CD4-positive, alpha-beta T cell (primary cell): ENCODE data around the gene SLC22A7. TPM values are rescaled to one million over a fixed set of nuclear protein-coding genes. Genes with fewer than 3 reads are reported as not detected.

ENCODE experiments used
- ATAC-seq: fragments of 200-7000 bp; cut with Tn5 transposase; one replicate; pipeline ENCODE4 v1.10.0; 2022; ENCODE audit warnings: mild to moderate bottlenecking; ENCODE audit not compliant: poor library complexity
- CTCF ChIA-PET: fragments of 350-600 bp; sonication (Branson Sonifier 250); formaldehyde crosslinking; loops from one replicate; lab custom pipeline; 2021; ENCODE audit warnings: antibody characterized with exemption, inconsistent platforms; lab: Charles Lee
- POLR2A ChIA-PET: fragments of 350-600 bp; sonication (Branson Sonifier 250); formaldehyde crosslinking; loops from one replicate; lab custom pipeline; 2021; ENCODE audit warnings: antibody characterized with exemption, inconsistent platforms; lab: Charles Lee
- DNase-seq, 14 experiments: peaks; one replicate each; pipeline ENCODE4 v3.0.0-alpha.2; 2013 to 2020; ENCODE audit warnings: mixed read lengths in 2 of 14
- H3K27ac ChIP-seq, 2 donors: one replicate each; pipeline versions ENCODE4 v1.5.1 to v1.7.0; 2013; ENCODE audit warnings: low read length in 2 of 2, low read depth in 1 of 2, mild to moderate bottlenecking in 1 of 2
- H3K27me3 ChIP-seq, 2 experiments: 1 replicate in 1 of 2; 2 replicates in 1 of 2; pipeline versions ENCODE4 v1.6.1 to v1.7.0; 2013; ENCODE audit warnings: low read length in 2 of 2, control low read depth in 1 of 2, mild to moderate bottlenecking in 1 of 2, moderate library complexity in 1 of 2; ENCODE audit not compliant: insufficient read depth in 2 of 2, control insufficient read depth in 1 of 2
- H3K36me3 ChIP-seq: one replicate; pipeline ENCODE4 v1.6.1; 2013; ENCODE audit warnings: low read length, control low read depth; ENCODE audit not compliant: insufficient read depth
- H3K4me1 ChIP-seq: one replicate; pipeline ENCODE4 v1.6.1; 2013; ENCODE audit warnings: low read length, control low read depth; ENCODE audit not compliant: insufficient read depth
- H3K4me3 ChIP-seq: one replicate; pipeline ENCODE4 v1.5.1; 2013; ENCODE audit warnings: mild to moderate bottlenecking, low read length, moderate library complexity
- H3K9me3 ChIP-seq, 2 experiments: 1 replicate in 1 of 2; 2 replicates in 1 of 2; pipeline versions ENCODE4 v1.6.1 to v1.7.0; 2013; ENCODE audit warnings: low read length in 2 of 2, mild to moderate bottlenecking in 2 of 2, control low read depth in 1 of 2, moderate library complexity in 1 of 2; ENCODE audit not compliant: control insufficient read depth in 1 of 2, insufficient read depth in 1 of 2
- H3K27ac Mint-ChIP-seq: one replicate; pipeline ENCODE4 v1.8.0; 2020; ENCODE audit warnings: mixed read lengths
- H3K27me3 Mint-ChIP-seq: one replicate; pipeline ENCODE4 v1.8.0; 2021; ENCODE audit warnings: mixed read lengths
- H3K36me3 Mint-ChIP-seq: one replicate; pipeline ENCODE4 v1.8.0; 2021; ENCODE audit warnings: low read depth, mixed read lengths
- H3K4me1 Mint-ChIP-seq: one replicate; pipeline ENCODE4 v1.8.0; 2021; ENCODE audit warnings: low read depth, mixed read lengths
- H3K4me3 Mint-ChIP-seq: one replicate; pipeline ENCODE4 v1.8.0; 2020; ENCODE audit warnings: mild to moderate bottlenecking, mixed read lengths
- H3K9me3 Mint-ChIP-seq: one replicate; pipeline ENCODE4 v1.8.0; 2020; ENCODE audit warnings: mixed read lengths
- CTCF ChIP-seq: fragments of 200-600 bp; IDR thresholded peaks from one replicate; pipeline ENCODE4 v1.8.0; 2022; ENCODE audit warnings: antibody characterized with exemption, mild to moderate bottlenecking
- intact Hi-C, 2 experiments: fragments of 100-400 bp; cut with DNase I in 1 of 2; cut with micrococcal nuclease in 1 of 2; formaldehyde crosslinking; loops; one replicate each; pipeline versions ENCODE4 v1.15.1 to v1.9.0; 2023 to 2025; cut with DNase I, micrococcal nuclease
- total RNA-seq, 174 experiments: library from RNA in 2 of 174; stranded (reverse) in 2 of 174; gene quantifications; one replicate each; pipeline ENCODE4 v1.2.3 and lab custom pipeline; 2021 to 2026

Gene SLC22A7
- total RNA-seq, 2 experiments from 2014 or later, result not detected

DNA sequence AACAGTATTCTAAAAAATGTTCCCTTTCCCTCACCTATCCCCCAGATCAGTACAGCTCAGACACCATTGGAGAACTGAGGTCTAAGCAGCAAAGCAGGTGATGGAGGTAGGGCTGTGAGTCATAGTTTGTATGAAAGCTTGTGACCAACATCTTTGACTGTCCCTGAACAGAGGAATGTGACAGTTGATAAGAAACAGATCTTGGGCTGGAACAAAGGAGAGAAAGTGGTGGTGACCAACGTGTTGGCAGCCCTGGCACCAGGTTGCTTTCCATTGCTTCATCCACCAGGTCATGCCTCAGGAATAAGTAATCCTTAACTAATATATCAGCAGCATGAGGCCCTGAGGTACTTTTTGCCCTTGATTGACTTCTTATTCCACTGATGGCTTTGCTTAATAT, 30.5 kb downstream of the SLC22A7 start:
- Histone ChIP-seq H3K36me3 (no peaks in the 10 kb centered on the region), H3K4me3 (no peak overlapping the region), H3K4me1 (peaks cover 12% of the 10 kb centered on the region), H3K27me3 (no peaks in the 10 kb centered on the region), H3K27ac (no peak overlapping the region), H3K9me3 (no peaks in the 10 kb centered on the region)
- ChIA-PET CTCF (interaction anchor here (1.3 to 1.4 kb wide), 2 partner anchors 8 to 20 kb away, joined by 3 read pairs; partner anchors contain the start of gene CRIP3), POLR2A (no interaction called here)
- intact Hi-C loops, result no loop called here
- H3K36me3 Mint-ChIP-seq, result peaks cover 32% of the 10 kb centered on the region
- no peak overlapping the region for H3K4me3 Mint-ChIP-seq
- no peak for TF ChIP-seq CTCF
- no peak for ATAC-seq
- no peaks in the 10 kb centered on the region for H3K9me3 Mint-ChIP-seq
- no peak for DNase-seq
- no peaks in the 10 kb centered on the region for H3K27me3 Mint-ChIP-seq
- no peak overlapping the region for H3K27ac Mint-ChIP-seq
- peaks cover 15% of the 10 kb centered on the region for H3K4me1 Mint-ChIP-seq

- CTCF ChIA-PET, result no interaction called here
- DNase-seq, result peak in 2 of 14 experiments; percentile 6 to 21
- Mint-ChIP-seq H3K27me3 (no peaks in the 10 kb centered on the region), H3K36me3 (peaks cover 34% of the 10 kb centered on the region), H3K4me3 (no peak overlapping the region), H3K27ac (peak overlapping the region; percentile 49), H3K4me1 (peaks cover 25% of the 10 kb centered on the region), H3K9me3 (no peaks in the 10 kb centered on the region)
- no peak for TF ChIP-seq CTCF
- Histone ChIP-seq H3K27ac (peak overlapping the region in 1 of 2 donors; percentile 0), H3K9me3 (no peaks in the 10 kb centered on the region), H3K36me3 (peaks cover 4% of the 10 kb centered on the region), H3K4me3 (no peak overlapping the region), H3K4me1 (peaks cover 12% of the 10 kb centered on the region), H3K27me3 (no peaks in the 10 kb centered on the region)
- peak; percentile 44 for ATAC-seq
- intact Hi-C loops, result loop anchor here (5.0 to 10.0 kb wide), 2 partner anchors 69 to 427 kb away; no protein-coding TSS in a partner anchor
- POLR2A ChIA-PET, result no interaction called here
Observed at GRCh38 chr6:43331470-43331869, 33.4 kb downstream of the SLC22A7 start.

DNA sequence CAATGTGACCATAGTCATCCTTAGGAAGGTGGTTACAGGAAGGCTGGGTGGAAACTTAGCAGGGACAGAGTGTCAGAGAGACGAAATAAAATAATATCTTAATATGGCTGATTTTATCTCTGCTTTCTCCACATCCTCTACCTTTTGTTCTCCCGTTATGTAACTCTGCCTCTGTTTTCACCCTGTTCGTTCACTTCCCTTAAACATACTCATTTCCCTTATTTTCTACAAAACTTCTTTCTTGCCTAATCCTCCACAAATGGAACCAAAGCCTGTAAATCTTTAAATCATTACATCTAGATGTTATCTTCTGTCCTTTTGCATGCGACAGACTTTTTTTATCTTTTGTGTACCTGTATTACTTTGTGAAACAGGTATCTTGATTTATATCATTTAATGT, 33.8 kb downstream of the SLC22A7 start:
- Mint-ChIP-seq H3K27ac (peak overlapping the region; percentile 49), H3K27me3 (no peaks in the 10 kb centered on the region), H3K36me3 (peaks cover 38% of the 10 kb centered on the region), H3K4me3 (peak overlapping the region; percentile 13), H3K4me1 (peaks cover 25% of the 10 kb centered on the region), H3K9me3 (no peaks in the 10 kb centered on the region)
- H3K4me1 ChIP-seq, result peaks cover 12% of the 10 kb centered on the region
- peaks cover 6% of the 10 kb centered on the region for H3K36me3 ChIP-seq
- ATAC-seq, result peak; percentile 44
- POLR2A ChIA-PET, result no interaction called here
- intact Hi-C loops, result loop anchor here (5.0 to 10.0 kb wide), 2 partner anchors 70 to 427 kb away; no protein-coding TSS in a partner anchor
- peak overlapping the region in 1 of 2 donors; percentile 0 for H3K27ac ChIP-seq
- no peaks in the 10 kb centered on the region for H3K27me3 ChIP-seq
- CTCF ChIA-PET, result no interaction called here
- DNase-seq, result peak in 3 of 14 experiments; percentile 22 to 39 (median 30)
- TF ChIP-seq CTCF, result no peak
- H3K9me3 ChIP-seq, result no peaks in the 10 kb centered on the region
- no peak overlapping the region for H3K4me3 ChIP-seq
